KMS-11 (cell line): Measurements from ENCODE around the gene FAM120B.

ENCODE experiments used
- H2AFZ ChIP-seq: fragments of 200-600 bp; sonication (generic); 2 replicates; pipeline ENCODE4 v1.6.1; 2016; ENCODE audit warnings: antibody characterized with exemption, mixed run types, low read depth
- H3K27ac ChIP-seq: fragments of 200-600 bp; sonication (generic); 2 replicates; pipeline ENCODE4 v1.6.1; 2016; ENCODE audit warnings: mild to moderate bottlenecking, mixed run types
- H3K27me3 ChIP-seq: fragments of 200-600 bp; sonication (generic); 2 replicates; pipeline ENCODE4 v1.6.1; 2017; ENCODE audit warnings: mild to moderate bottlenecking, low read depth, mixed run types, moderate library complexity; ENCODE audit not compliant: insufficient read depth
- H3K36me3 ChIP-seq: fragments of 200-600 bp; sonication (generic); 2 replicates; pipeline ENCODE4 v1.6.1; 2017; ENCODE audit warnings: mild to moderate bottlenecking, mixed run types; ENCODE audit not compliant: insufficient read depth
- H3K4me1 ChIP-seq: fragments of 200-600 bp; sonication (generic); 2 replicates; pipeline ENCODE4 v1.6.1; 2016; ENCODE audit warnings: mild to moderate bottlenecking, low read depth, mixed run types; ENCODE audit not compliant: poor library complexity, severe bottlenecking
- H3K4me2 ChIP-seq: fragments of 200-600 bp; sonication (generic); 2 replicates; pipeline ENCODE4 v1.7.0; 2016; ENCODE audit warnings: mild to moderate bottlenecking, mixed run types
- H3K4me3 ChIP-seq: fragments of 200-600 bp; sonication (generic); IDR thresholded peaks from 2 replicates; pipeline ENCODE4 v1.6.1; 2017; ENCODE audit warnings: low read depth, low read length, mixed read lengths; ENCODE audit not compliant: insufficient read depth
- H3K79me2 ChIP-seq: fragments of 200-600 bp; sonication (generic); 2 replicates; pipeline ENCODE4 v1.6.1; 2016; ENCODE audit warnings: low read depth, mixed run types; ENCODE audit not compliant: insufficient read depth
- H3K9ac ChIP-seq: fragments of 200-600 bp; sonication (generic); 2 replicates; pipeline ENCODE4 v1.6.1; 2016; ENCODE audit warnings: mild to moderate bottlenecking, mixed run types
- H4K20me1 ChIP-seq: fragments of 200-600 bp; sonication (generic); 2 replicates; pipeline ENCODE4 v1.6.1; 2016; ENCODE audit warnings: mild to moderate bottlenecking, mixed run types; ENCODE audit not compliant: insufficient read depth
- TF ChIP-seq, protein P1 (sequence below): fragments of 200-600 bp; sonication (generic); conservative IDR thresholded peaks from 2 replicates; pipeline ENCODE4 v1.6.1; 2017; ENCODE audit warnings: low read depth, mild to moderate bottlenecking, antibody characterized with exemption, low read length, moderate library complexity, mixed read lengths

The FAM120B gene

DNA sequence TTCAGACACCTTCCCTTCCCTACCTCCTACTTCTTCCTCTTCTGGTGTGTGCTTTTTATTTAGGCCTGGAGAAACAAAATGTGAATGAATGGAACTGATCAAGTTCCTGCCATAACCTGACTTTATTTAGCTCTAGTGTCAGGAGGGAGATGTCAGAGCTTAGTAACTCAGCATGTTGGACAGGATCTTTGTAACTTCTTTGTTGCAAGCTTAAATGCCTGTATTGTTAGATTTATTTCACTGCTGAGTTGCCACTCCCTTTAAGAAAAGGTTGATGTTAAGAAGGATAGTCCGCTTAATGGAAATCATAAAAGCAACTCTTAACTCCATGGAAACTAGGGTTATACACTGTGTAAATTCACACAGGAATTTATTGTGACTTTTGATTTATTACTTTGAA, 2.2 kb downstream of the FAM120B start:
- Histone ChIP-seq H3K4me2 (no peak overlapping the region), H3K9ac (no peak overlapping the region), H3K79me2 (peaks cover 51% of the 10 kb centered on the region)

DNA sequence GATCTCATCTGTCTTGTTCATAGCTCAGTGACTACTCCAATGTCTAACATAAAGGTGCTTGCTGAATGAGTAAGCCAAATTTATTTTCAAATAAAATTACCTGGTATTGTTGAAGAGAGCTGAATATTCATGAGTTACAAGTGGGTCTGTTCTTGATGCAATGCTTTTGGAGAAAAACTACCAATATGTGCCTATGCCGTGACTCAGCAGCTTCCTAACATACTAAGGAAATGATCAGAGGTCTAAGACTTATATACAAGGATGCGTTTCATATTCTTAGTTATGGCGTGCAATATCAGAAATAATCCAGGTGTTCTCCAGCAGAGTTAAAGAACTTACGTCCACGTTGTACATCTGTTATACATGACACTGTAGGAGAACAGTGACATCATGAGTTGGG, 5.1 kb downstream of the FAM120B start:
- peaks cover 4% of the 10 kb centered on the region for H3K4me1 ChIP-seq
- no peak overlapping the region for H3K4me2 ChIP-seq
- H3K27ac ChIP-seq: no peak overlapping the region
- no peak overlapping the region for H3K4me3 ChIP-seq
- H2AFZ ChIP-seq: no peak overlapping the region
- peaks cover 55% of the 10 kb centered on the region for H3K79me2 ChIP-seq
- no peaks in the 10 kb centered on the region for H3K36me3 ChIP-seq
- TF ChIP-seq, protein P1, sequence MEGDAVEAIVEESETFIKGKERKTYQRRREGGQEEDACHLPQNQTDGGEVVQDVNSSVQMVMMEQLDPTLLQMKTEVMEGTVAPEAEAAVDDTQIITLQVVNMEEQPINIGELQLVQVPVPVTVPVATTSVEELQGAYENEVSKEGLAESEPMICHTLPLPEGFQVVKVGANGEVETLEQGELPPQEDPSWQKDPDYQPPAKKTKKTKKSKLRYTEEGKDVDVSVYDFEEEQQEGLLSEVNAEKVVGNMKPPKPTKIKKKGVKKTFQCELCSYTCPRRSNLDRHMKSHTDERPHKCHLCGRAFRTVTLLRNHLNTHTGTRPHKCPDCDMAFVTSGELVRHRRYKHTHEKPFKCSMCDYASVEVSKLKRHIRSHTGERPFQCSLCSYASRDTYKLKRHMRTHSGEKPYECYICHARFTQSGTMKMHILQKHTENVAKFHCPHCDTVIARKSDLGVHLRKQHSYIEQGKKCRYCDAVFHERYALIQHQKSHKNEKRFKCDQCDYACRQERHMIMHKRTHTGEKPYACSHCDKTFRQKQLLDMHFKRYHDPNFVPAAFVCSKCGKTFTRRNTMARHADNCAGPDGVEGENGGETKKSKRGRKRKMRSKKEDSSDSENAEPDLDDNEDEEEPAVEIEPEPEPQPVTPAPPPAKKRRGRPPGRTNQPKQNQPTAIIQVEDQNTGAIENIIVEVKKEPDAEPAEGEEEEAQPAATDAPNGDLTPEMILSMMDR: no peak
- H3K9ac ChIP-seq: no peak overlapping the region
- H4K20me1 ChIP-seq: no peaks in the 10 kb centered on the region
- H3K27me3 ChIP-seq: no peaks in the 10 kb centered on the region

More for the DNA sequence above, 2.2 kb downstream of the FAM120B start:
- Histone ChIP-seq H2AFZ (no peak overlapping the region), H3K27ac (no peak overlapping the region), H3K27me3 (no peaks in the 10 kb centered on the region), H3K36me3 (no peaks in the 10 kb centered on the region), H3K4me3 (no peak overlapping the region), H3K4me1 (peaks cover 10% of the 10 kb centered on the region), H4K20me1 (no peaks in the 10 kb centered on the region)
- TF ChIP-seq, protein P1: no peak

DNA sequence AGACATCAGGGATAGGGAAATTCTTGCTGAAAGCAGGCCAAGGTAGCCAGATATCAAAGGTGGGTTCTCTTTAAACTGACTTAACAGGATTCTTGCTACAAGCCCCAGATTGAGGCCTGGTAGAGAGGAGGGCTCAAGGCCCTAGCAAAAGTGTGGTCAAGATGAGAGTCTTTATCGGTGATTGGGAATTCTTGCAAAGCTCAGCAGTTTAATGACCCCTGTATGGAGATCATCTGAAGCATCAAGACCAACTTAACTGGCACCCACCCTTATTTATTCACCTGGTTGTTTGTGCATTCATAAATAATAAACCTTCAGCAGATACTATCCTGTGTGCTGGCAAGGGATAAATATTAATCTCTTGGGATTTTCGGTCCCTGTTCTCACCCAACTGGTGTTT, 6.3 kb downstream of the FAM120B start:
- Histone ChIP-seq H3K4me3 (no peak overlapping the region), H4K20me1 (no peaks in the 10 kb centered on the region)
- TF ChIP-seq, protein P1: no peak

GRCh38 chr6:170313716-170314295, 7.2 kb downstream of the FAM120B start:
- no peak overlapping the region for H3K9ac ChIP-seq
- no peaks in the 10 kb centered on the region for H3K27me3 ChIP-seq
- TF ChIP-seq, protein P1: no peak
- H2AFZ ChIP-seq: no peak overlapping the region
- no peak overlapping the region for H3K27ac ChIP-seq
- peaks cover 38% of the 10 kb centered on the region for H3K79me2 ChIP-seq
- H3K4me3 ChIP-seq: no peak overlapping the region
- no peaks in the 10 kb centered on the region for H4K20me1 ChIP-seq
- H3K4me1 ChIP-seq: no peaks in the 10 kb centered on the region
- no peaks in the 10 kb centered on the region for H3K36me3 ChIP-seq
- H3K4me2 ChIP-seq: no peak overlapping the region

More for the DNA sequence above, 6.3 kb downstream of the FAM120B start:
- Histone ChIP-seq H3K36me3 (no peaks in the 10 kb centered on the region), H2AFZ (no peak overlapping the region), H3K79me2 (peaks cover 44% of the 10 kb centered on the region), H3K27me3 (no peaks in the 10 kb centered on the region), H3K27ac (no peak overlapping the region), H3K9ac (no peak overlapping the region), H3K4me1 (no peaks in the 10 kb centered on the region), H3K4me2 (no peak overlapping the region)
